Measurements from ENCODE around the gene OPTC. TPM values are rescaled to one million over a fixed set of nuclear protein-coding genes. Genes with fewer than 3 reads are reported as not detected.

OPTC gene
- total RNA-seq, 3 donors from 2014 or later (not counting 1 experiment from before 2014, with no cell fraction given), result not detected

GRCh38 chr1:203512848-203513584 is 19.1 kb downstream of the OPTC start:
- H3K9me3 Mint-ChIP-seq, result no peaks in the 10 kb centered on the region
- peak overlapping the region in 1 of 2 donors; percentile 4 for H3K27ac Mint-ChIP-seq
- intact Hi-C loops (cut with micrococcal nuclease), result no loop called here
- peaks cover 4% of the 10 kb centered on the region for H3K4me1 ChIP-seq (ENCODE audit: control insufficient read depth, insufficient read depth, low read length)
- peak in 1 of 2 donors; percentile 37 for DNase-seq
- H3K4me3 Mint-ChIP-seq, result no peak overlapping the region
- H3K27ac ChIP-seq (ENCODE audit: low read length), result no peak overlapping the region
- WGBS (ENCODE audit: insufficient coverage), result 56% methylated on average over 10 of the region's 10 CpGs
- no peaks in the 10 kb centered on the region for H3K9me3 ChIP-seq (ENCODE audit: control insufficient read depth, insufficient read depth, low read length)
- peaks cover 0 to 9% of the 10 kb centered on the region in 2 donors for H3K27me3 Mint-ChIP-seq (ENCODE audit: low read depth in 2 of 2)
- no peak overlapping the region for H3K4me3 ChIP-seq (ENCODE audit: low read length)
- H3K36me3 Mint-ChIP-seq, result no peaks in the 10 kb centered on the region
- peak in 2 of 3 donors; percentile 21 to 25 for ATAC-seq
- no peak for TF ChIP-seq CTCF (IDR thresholded peaks at IDR 0.05)
- H3K36me3 ChIP-seq (ENCODE audit: control insufficient read depth, insufficient read depth, low read length), result no peaks in the 10 kb centered on the region
- no peaks in the 10 kb centered on the region for H3K27me3 ChIP-seq (ENCODE audit: control insufficient read depth, insufficient read depth, low read length)
- no peaks in the 10 kb centered on the region for H3K4me1 Mint-ChIP-seq

- H3K27ac ChIP-seq (ENCODE audit: low read length), result no peak overlapping the region
- Mint-ChIP-seq H3K9me3 (no peaks in the 10 kb centered on the region), H3K36me3 (no peaks in the 10 kb centered on the region), H3K27me3 (ENCODE audit: low read depth in 2 of 2) (peaks cover 0 to 9% of the 10 kb centered on the region in 2 donors), H3K4me1 (no peaks in the 10 kb centered on the region), H3K27ac (no peak overlapping the region), H3K4me3 (no peak overlapping the region)
- DNase-seq (peak in 1 of 2 donors; percentile 12), ATAC-seq (no peak)
- H3K4me3 ChIP-seq (ENCODE audit: low read length), result no peak overlapping the region
- H3K4me1 ChIP-seq (ENCODE audit: control insufficient read depth, insufficient read depth, low read length), result peaks cover 4% of the 10 kb centered on the region
- intact Hi-C loops (cut with micrococcal nuclease), result no loop called here
- H3K27me3 ChIP-seq (ENCODE audit: control insufficient read depth, insufficient read depth, low read length), result no peaks in the 10 kb centered on the region
- H3K9me3 ChIP-seq (ENCODE audit: control insufficient read depth, insufficient read depth, low read length), result no peaks in the 10 kb centered on the region
- no peak for TF ChIP-seq CTCF (IDR thresholded peaks at IDR 0.05)
- WGBS (ENCODE audit: insufficient coverage), result 93% methylated on average over 7 of the region's 9 CpGs
- no peaks in the 10 kb centered on the region for H3K36me3 ChIP-seq (ENCODE audit: control insufficient read depth, insufficient read depth, low read length)
These were observed 19.7 kb downstream of the OPTC start for GRCh38 chr1:203513585-203514031.

GRCh38 chr1:203516184-203516583 is 22.2 kb downstream of the OPTC start:
- no peak for DNase-seq

More at GRCh38 chr1:203516184-203516583, 22.2 kb downstream of the OPTC start:
- Mint-ChIP-seq H3K9me3 (no peaks in the 10 kb centered on the region), H3K27me3 (ENCODE audit: low read depth in 2 of 2) (peaks cover 0 to 9% of the 10 kb centered on the region in 2 donors), H3K36me3 (no peaks in the 10 kb centered on the region), H3K4me1 (no peaks in the 10 kb centered on the region), H3K4me3 (no peak overlapping the region), H3K27ac (no peak overlapping the region)
- no peak for ATAC-seq
- WGBS (ENCODE audit: insufficient coverage), result 90% methylated on average over 9 of the region's 9 CpGs
- intact Hi-C loops (cut with micrococcal nuclease), result no loop called here
- Histone ChIP-seq H3K4me1 (ENCODE audit: control insufficient read depth, insufficient read depth, low read length) (peaks cover 4% of the 10 kb centered on the region), H3K27me3 (ENCODE audit: control insufficient read depth, insufficient read depth, low read length) (no peaks in the 10 kb centered on the region), H3K27ac (ENCODE audit: low read length) (no peak overlapping the region), H3K36me3 (ENCODE audit: control insufficient read depth, insufficient read depth, low read length) (no peaks in the 10 kb centered on the region), H3K4me3 (ENCODE audit: low read length) (no peak overlapping the region), H3K9me3 (ENCODE audit: control insufficient read depth, insufficient read depth, low read length) (no peaks in the 10 kb centered on the region)
- no peak for TF ChIP-seq CTCF (IDR thresholded peaks at IDR 0.05)
